HFFc6 (cell line): ENCODE data around the gene SNAPC4. TPM values are rescaled to one million over a fixed set of nuclear protein-coding genes. Genes with fewer than 3 reads are reported as not detected.
A peak's percentile ranks its signal among the peaks of the same experiment; 100 is the strongest.

ENCODE experiments used
- DNase-seq: peaks from one replicate; pipeline ENCODE4 v3.0.0-alpha.2; 2018
- H3K27ac Mint-ChIP-seq: 2 replicates; pipeline ENCODE4 v1.8.0; 2020; ENCODE audit warnings: mild to moderate bottlenecking, mixed read lengths
- H3K27me3 Mint-ChIP-seq: 2 replicates; pipeline ENCODE4 v1.8.0; 2021; ENCODE audit warnings: mild to moderate bottlenecking, moderate library complexity, mixed read lengths; ENCODE audit not compliant: insufficient read depth
- H3K36me3 Mint-ChIP-seq: 2 replicates; pipeline ENCODE4 v1.8.0; 2021; ENCODE audit warnings: low read depth, mixed read lengths
- H3K4me1 Mint-ChIP-seq: 2 replicates; pipeline ENCODE4 v1.8.0; 2020; ENCODE audit warnings: low read depth, mixed read lengths
- H3K4me3 Mint-ChIP-seq: 2 replicates; pipeline ENCODE4 v1.8.0; 2020; ENCODE audit warnings: mild to moderate bottlenecking, moderate library complexity, mixed read lengths
- H3K9me3 Mint-ChIP-seq: 2 replicates; pipeline ENCODE4 v1.8.0; 2020; ENCODE audit warnings: mild to moderate bottlenecking, mixed read lengths
- CTCF ChIP-seq: fragments of 200-600 bp; sonication (generic); IDR thresholded peaks from 2 replicates; pipeline ENCODE4 v1.5.0; 2021; ENCODE audit warnings: antibody characterized with exemption, mild to moderate bottlenecking
- total RNA-seq, 6 experiments: library from RNA; stranded (reverse); fragmentation: NEBNext Ultra II Directional; extraction: Animal tissue kit (Norgen Biotek cat#: 25700); gene quantifications; 2 replicates in 1 of 6; 3 replicates in 5 of 6; pipeline ENCODE4 v1.2.3, GENCODE V29; 2021

SNAPC4 gene
- total RNA-seq, 6 experiments from 2014 or later, result 6.2 to 9.4 (median 6.5) TPM

DNA sequence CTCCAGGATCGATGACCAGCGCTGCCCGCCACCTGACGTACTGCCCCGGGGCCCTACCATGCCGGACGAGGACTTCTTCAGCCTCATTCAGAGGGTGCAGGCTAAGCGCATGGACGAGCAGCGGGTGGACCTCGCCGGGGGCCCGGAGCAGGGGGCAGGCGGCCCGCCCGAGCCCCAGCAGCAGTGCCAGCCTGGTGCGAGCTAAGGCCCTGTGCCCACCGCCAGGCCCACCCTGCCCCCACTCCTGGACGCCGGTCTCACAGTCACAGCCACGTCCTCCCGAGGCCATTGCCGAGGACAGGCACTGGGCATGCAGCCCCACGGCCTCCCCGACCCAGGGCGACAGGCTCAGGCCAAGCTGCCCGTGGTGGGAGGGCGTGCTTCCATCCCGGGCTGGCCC lies 42.0 kb downstream of the SNAPC4 start:
- Mint-ChIP-seq H3K27ac (no peak overlapping the region), H3K4me1 (peaks cover 30% of the 10 kb centered on the region), H3K4me3 (no peak overlapping the region), H3K36me3 (no peaks in the 10 kb centered on the region), H3K9me3 (no peaks in the 10 kb centered on the region), H3K27me3 (peaks cover 26% of the 10 kb centered on the region)
- TF ChIP-seq CTCF, result no peak
- no peak for DNase-seq

DNA sequence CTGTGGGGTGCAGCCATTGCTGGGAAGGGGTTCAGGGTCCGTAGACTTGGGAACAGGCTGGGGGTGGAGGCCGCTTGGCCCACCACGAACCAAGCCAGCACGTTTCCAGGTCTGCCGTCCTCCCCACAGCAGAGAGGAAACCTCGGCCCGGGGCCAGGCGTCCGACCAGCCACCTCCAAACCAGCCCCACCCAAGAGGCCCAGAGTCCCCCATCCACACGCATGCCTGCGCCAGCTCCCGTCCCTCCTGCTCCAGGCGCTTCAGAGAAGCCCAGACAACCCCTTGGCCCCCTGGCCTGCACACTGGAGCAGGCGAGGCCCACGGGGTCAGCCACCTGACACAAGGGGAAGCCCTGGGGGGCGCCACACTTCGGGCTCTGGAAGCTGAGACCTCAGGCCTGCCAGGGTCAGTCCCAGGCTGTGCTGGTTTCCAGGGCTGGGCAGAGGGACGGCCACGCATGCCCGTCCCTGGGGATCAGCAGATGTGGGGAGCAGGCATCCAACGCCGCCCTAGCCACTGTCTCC lies 42.7 kb downstream of the SNAPC4 start:
- Mint-ChIP-seq H3K4me1 (peaks cover 23% of the 10 kb centered on the region), H3K27ac (no peak overlapping the region), H3K9me3 (no peaks in the 10 kb centered on the region), H3K4me3 (no peak overlapping the region), H3K27me3 (peaks cover 22% of the 10 kb centered on the region), H3K36me3 (no peaks in the 10 kb centered on the region)
- DNase-seq, result no peak
- no peak for TF ChIP-seq CTCF

DNA sequence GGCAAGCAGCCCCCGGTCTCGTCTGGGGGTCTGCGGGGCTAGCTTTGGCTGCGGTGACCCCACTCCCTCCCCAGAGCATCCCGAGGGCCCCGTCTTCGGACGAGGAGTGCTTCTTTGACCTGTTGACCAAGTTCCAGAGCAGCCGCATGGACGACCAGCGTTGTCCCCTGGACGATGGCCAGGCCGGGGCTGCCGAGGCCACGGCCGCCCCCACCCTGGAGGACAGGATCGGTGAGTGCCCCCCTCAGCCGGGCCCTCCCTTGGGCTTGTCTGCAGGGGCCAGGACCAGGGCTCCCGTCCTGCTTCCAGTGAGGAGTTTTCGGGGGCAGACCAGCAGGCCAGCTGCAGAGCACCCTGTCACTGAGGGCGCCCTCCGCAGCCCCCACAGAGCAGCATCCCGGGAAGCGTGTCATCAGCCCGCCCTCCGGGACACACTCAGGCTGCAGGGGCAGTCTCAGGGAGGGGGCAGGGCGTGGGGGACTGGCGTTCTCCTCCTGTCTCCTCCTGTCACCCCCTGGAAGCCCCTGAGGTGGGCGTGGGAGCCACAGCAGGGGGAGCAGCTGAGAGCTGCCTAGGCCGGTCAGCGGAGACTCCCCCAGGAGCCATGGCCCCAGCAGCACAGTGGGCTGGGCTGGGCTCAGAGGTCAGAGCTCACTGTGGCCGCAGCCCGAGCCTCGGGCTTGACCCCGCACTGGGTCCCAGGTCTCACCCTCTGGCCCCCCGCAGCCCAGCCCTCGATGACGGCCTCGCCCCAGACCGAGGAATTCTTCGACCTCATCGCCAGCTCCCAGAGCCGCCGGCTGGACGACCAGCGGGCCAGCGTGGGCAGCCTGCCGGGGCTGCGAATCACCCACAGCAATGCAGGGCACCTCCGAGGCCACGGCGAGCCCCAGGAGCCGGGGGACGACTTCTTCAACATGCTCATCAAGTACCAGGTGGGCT lies 44.1 kb downstream of the SNAPC4 start:
- H3K27ac Mint-ChIP-seq, result no peak overlapping the region
- H3K4me1 Mint-ChIP-seq, result peaks cover 12% of the 10 kb centered on the region
- peaks cover 14% of the 10 kb centered on the region for H3K27me3 Mint-ChIP-seq
- TF ChIP-seq CTCF, result no peak
- H3K36me3 Mint-ChIP-seq, result no peaks in the 10 kb centered on the region
- H3K9me3 Mint-ChIP-seq, result no peaks in the 10 kb centered on the region
- DNase-seq, result no peak
- H3K4me3 Mint-ChIP-seq, result no peak overlapping the region

- Mint-ChIP-seq H3K27ac (peak overlapping the region; percentile 85), H3K4me3 (peak overlapping the region; percentile 78), H3K9me3 (no peaks in the 10 kb centered on the region), H3K27me3 (peaks cover 11% of the 10 kb centered on the region), H3K36me3 (no peaks in the 10 kb centered on the region), H3K4me1 (peaks cover 7% of the 10 kb centered on the region)
- DNase-seq, result peak; percentile 67
- no peak for TF ChIP-seq CTCF
These were observed 45.3 kb downstream of the SNAPC4 start for GRCh38 chr9:136354592-136355085.

DNA sequence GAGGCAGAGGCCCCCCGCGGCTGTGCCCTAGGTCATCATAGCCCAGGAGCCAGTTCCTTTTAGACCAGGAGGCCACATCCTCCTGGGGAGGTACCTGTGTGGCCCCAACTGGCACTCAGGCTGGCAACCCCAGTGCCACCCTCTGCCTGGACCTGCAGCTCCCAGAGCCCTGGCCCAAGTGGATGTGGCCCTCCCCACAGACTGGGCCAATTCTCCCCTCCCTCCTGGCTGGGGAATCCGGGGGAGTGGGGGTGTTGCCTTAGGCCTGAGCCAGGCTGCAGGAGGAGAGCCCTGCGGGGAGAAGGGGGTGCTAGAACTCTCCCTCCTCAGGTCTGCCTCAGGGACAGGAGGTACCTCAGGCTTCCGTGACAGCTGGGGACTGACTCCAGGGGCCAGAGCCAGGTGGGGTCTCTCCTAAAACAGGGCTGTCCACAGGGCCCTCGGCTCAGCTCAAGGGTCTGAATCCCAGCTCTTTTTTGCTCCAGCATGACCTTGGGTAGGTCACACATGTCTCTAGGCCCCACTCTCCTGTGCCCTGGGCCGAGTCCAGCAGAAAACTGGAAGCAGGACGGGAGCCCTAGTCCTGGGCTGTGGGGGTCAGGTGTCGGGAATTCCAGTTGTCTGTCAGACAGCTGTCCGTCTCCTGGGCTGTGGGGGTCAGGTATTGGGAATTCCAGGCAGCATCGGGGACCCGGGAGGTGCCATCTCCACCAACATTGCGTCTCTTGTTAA lies 46.0 kb downstream of the SNAPC4 start:
- H3K9me3 Mint-ChIP-seq, result no peaks in the 10 kb centered on the region
- H3K4me3 Mint-ChIP-seq, result no peak overlapping the region

More for the DNA sequence above, 46.0 kb downstream of the SNAPC4 start:
- Mint-ChIP-seq H3K36me3 (no peaks in the 10 kb centered on the region), H3K27ac (peak overlapping the region; percentile 85), H3K27me3 (peaks cover 11% of the 10 kb centered on the region), H3K4me1 (peaks cover 7% of the 10 kb centered on the region)
- no peak for DNase-seq
- no peak for TF ChIP-seq CTCF
